Liver (tissue), 9 donors: Measurements from ENCODE around the gene KIF4B. TPM values are rescaled to one million over a fixed set of nuclear protein-coding genes. Genes with fewer than 3 reads are reported as not detected.

Experiments used
- DNase-seq: peaks from one replicate; pipeline ENCODE4 v3.0.0-alpha.2; 2017; ENCODE audit warnings: low spot score
- H3K27ac ChIP-seq, 2 donors: one replicate each; pipeline ENCODE4 v1.7.0; 2013; ENCODE audit warnings: inconsistent platforms in 2 of 2, low read length in 2 of 2, control low read depth in 1 of 2, low read depth in 1 of 2, mild to moderate bottlenecking in 1 of 2
- H3K27me3 ChIP-seq, 4 donors: one replicate each; pipeline versions ENCODE4 v1.6.1 to v1.7.0; 2013; ENCODE audit warnings: low read length in 3 of 4, inconsistent platforms in 1 of 4, mild to moderate bottlenecking in 1 of 4, moderate library complexity in 1 of 4; ENCODE audit not compliant: control insufficient read depth in 4 of 4, insufficient read depth in 4 of 4
- H3K36me3 ChIP-seq, 4 donors: one replicate each; pipeline versions ENCODE4 v1.6.1 to v1.7.0; 2013; ENCODE audit warnings: low read length in 3 of 4, mild to moderate bottlenecking in 3 of 4, low read depth in 1 of 4, moderate library complexity in 1 of 4; ENCODE audit not compliant: control insufficient read depth in 4 of 4, insufficient read depth in 3 of 4
- H3K4me1 ChIP-seq, 4 donors: one replicate each; pipeline versions ENCODE4 v1.6.1 to v1.7.0; 2013; ENCODE audit warnings: low read length in 3 of 4, mild to moderate bottlenecking in 3 of 4, moderate library complexity in 1 of 4; ENCODE audit not compliant: control insufficient read depth in 4 of 4, insufficient read depth in 4 of 4
- H3K4me3 ChIP-seq, 3 donors: one replicate each; pipeline versions ENCODE4 v1.6.1 to v1.7.0; 2013; ENCODE audit warnings: low read length in 3 of 3, control low read depth in 1 of 3, low read depth in 1 of 3, mild to moderate bottlenecking in 1 of 3
- H3K9ac ChIP-seq, 2 donors: one replicate each; pipeline ENCODE4 v1.7.0; 2013; ENCODE audit warnings: low read length in 2 of 2, mild to moderate bottlenecking in 2 of 2, moderate library complexity in 2 of 2, control low read depth in 1 of 2, low read depth in 1 of 2
- H3K9me3 ChIP-seq, 4 donors: one replicate each; pipeline versions ENCODE4 v1.6.1 to v1.7.0; 2013; ENCODE audit warnings: low read length in 3 of 4; ENCODE audit not compliant: control insufficient read depth in 4 of 4
- ATF3 ChIP-seq: IDR thresholded peaks from 2 replicates; pipeline ENCODE4 v1.6.1; 2016; ENCODE audit warnings: antibody characterized with exemption
- CTCF ChIP-seq: fragments of 150-350 bp; IDR thresholded peaks from 2 replicates; pipeline ENCODE4 v1.5.1; 2017; ENCODE audit warnings: improper control_type of control experiment, low read depth, low read length; ENCODE audit not compliant: missing input control
- EGR1 ChIP-seq, 2 donors: IDR thresholded peaks; 2 replicates each; pipeline ENCODE4 v1.6.1; 2016 to 2018; ENCODE audit warnings: antibody characterized with exemption in 2 of 2, low read depth in 2 of 2
- FOXA1 ChIP-seq: IDR thresholded peaks from 2 replicates; pipeline ENCODE4 v1.6.1; 2016; ENCODE audit warnings: antibody characterized with exemption
- GABPA ChIP-seq, 2 donors: IDR thresholded peaks in 1 of 2; conservative IDR thresholded peaks in 1 of 2; 2 replicates each; pipeline ENCODE4 v1.6.1; 2016; ENCODE audit warnings: antibody characterized with exemption in 2 of 2, mild to moderate bottlenecking in 1 of 2, moderate library complexity in 1 of 2
- HNF4A ChIP-seq, 2 donors: conservative IDR thresholded peaks; 2 replicates each; pipeline ENCODE4 v1.6.1; 2016; ENCODE audit warnings: antibody characterized with exemption in 2 of 2, mild to moderate bottlenecking in 2 of 2
- HNF4G ChIP-seq: IDR thresholded peaks from 2 replicates; pipeline ENCODE4 v1.6.1; 2016; ENCODE audit warnings: antibody characterized with exemption
- JUND ChIP-seq, 2 donors: IDR thresholded peaks; 2 replicates each; pipeline ENCODE4 v1.6.1; 2016; ENCODE audit warnings: antibody characterized with exemption in 2 of 2
- MAX ChIP-seq: IDR thresholded peaks from 2 replicates; pipeline ENCODE4 v1.6.1; 2016; ENCODE audit warnings: antibody characterized with exemption
- NR2F2 ChIP-seq: IDR thresholded peaks from 2 replicates; pipeline ENCODE4 v1.6.1; 2016; ENCODE audit warnings: antibody characterized with exemption
- RAD21 ChIP-seq, 2 donors: IDR thresholded peaks; 2 replicates each; pipeline ENCODE4 v1.6.1; 2016; ENCODE audit warnings: antibody characterized with exemption in 2 of 2, mild to moderate bottlenecking in 2 of 2
- RXRA ChIP-seq, 2 donors: IDR thresholded peaks; 2 replicates each; pipeline ENCODE4 v1.6.1; 2017 to 2018; ENCODE audit warnings: antibody characterized with exemption in 2 of 2, mild to moderate bottlenecking in 1 of 2
- TAF1 ChIP-seq: conservative IDR thresholded peaks from 2 replicates; pipeline ENCODE4 v1.6.1; 2016; ENCODE audit warnings: antibody characterized with exemption, mild to moderate bottlenecking
- YY1 ChIP-seq: IDR thresholded peaks from 2 replicates; pipeline ENCODE4 v1.6.1; 2016; ENCODE audit warnings: antibody characterized with exemption, mild to moderate bottlenecking
- polyA plus RNA-seq, 2 donors: library from polyadenylated mRNA; stranded (reverse) in 1 of 2; unstranded in 1 of 2; fragments of 200-250 nt in 1 of 2; fragments of >200 nt in 1 of 2; fragmentation: Nextera tagmentation in 1 of 2; extraction: Ambion mirVana in 1 of 2; gene quantifications; one replicate each; pipeline versions ENCODE4 v1.2.1 to v1.2.3, GENCODE V29; 2013 to 2015
- total RNA-seq, 2 donors: library from RNA; depleted of rRNA; stranded (reverse); fragments of >200 nt; gene quantifications; one replicate each; pipeline ENCODE4 v1.2.3, GENCODE V29; 2014
- TF ChIP-seq, protein P1 (sequence below): IDR thresholded peaks from 2 replicates; pipeline ENCODE4 v1.6.1; 2016; ENCODE audit warnings: antibody characterized with exemption, mild to moderate bottlenecking
- TF ChIP-seq, protein P2 (sequence below): IDR thresholded peaks from 2 replicates; pipeline ENCODE4 v1.6.1; 2016; ENCODE audit warnings: antibody characterized with exemption
- donor health status: healthy.
- donor health status: healthy.
- donor health status: healthy.
- donor health status: healthy.
- donor health status: healthy.

The KIF4B gene
- total and polyA plus RNA-seq, 4 donors, result 0.05 to 0.17 TPM; not detected in 2

- TF ChIP-seq, protein P1, sequence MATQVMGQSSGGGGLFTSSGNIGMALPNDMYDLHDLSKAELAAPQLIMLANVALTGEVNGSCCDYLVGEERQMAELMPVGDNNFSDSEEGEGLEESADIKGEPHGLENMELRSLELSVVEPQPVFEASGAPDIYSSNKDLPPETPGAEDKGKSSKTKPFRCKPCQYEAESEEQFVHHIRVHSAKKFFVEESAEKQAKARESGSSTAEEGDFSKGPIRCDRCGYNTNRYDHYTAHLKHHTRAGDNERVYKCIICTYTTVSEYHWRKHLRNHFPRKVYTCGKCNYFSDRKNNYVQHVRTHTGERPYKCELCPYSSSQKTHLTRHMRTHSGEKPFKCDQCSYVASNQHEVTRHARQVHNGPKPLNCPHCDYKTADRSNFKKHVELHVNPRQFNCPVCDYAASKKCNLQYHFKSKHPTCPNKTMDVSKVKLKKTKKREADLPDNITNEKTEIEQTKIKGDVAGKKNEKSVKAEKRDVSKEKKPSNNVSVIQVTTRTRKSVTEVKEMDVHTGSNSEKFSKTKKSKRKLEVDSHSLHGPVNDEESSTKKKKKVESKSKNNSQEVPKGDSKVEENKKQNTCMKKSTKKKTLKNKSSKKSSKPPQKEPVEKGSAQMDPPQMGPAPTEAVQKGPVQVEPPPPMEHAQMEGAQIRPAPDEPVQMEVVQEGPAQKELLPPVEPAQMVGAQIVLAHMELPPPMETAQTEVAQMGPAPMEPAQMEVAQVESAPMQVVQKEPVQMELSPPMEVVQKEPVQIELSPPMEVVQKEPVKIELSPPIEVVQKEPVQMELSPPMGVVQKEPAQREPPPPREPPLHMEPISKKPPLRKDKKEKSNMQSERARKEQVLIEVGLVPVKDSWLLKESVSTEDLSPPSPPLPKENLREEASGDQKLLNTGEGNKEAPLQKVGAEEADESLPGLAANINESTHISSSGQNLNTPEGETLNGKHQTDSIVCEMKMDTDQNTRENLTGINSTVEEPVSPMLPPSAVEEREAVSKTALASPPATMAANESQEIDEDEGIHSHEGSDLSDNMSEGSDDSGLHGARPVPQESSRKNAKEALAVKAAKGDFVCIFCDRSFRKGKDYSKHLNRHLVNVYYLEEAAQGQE, result no peak
- no peak for TF ChIP-seq NR2F2
- no peak for TF ChIP-seq RAD21 (IDR thresholded peaks at IDR 0.05)
- TF ChIP-seq JUND (IDR thresholded peaks at IDR 0.05), result no peak
- no peak for TF ChIP-seq EGR1 (IDR thresholded peaks at IDR 0.05; ENCODE audit: low read depth in 2 of 2)
- TF ChIP-seq ATF3, result no peak
- TF ChIP-seq, protein P2, sequence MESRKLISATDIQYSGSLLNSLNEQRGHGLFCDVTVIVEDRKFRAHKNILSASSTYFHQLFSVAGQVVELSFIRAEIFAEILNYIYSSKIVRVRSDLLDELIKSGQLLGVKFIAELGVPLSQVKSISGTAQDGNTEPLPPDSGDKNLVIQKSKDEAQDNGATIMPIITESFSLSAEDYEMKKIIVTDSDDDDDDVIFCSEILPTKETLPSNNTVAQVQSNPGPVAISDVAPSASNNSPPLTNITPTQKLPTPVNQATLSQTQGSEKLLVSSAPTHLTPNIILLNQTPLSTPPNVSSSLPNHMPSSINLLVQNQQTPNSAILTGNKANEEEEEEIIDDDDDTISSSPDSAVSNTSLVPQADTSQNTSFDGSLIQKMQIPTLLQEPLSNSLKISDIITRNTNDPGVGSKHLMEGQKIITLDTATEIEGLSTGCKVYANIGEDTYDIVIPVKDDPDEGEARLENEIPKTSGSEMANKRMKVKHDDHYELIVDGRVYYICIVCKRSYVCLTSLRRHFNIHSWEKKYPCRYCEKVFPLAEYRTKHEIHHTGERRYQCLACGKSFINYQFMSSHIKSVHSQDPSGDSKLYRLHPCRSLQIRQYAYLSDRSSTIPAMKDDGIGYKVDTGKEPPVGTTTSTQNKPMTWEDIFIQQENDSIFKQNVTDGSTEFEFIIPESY, result no peak
- TF ChIP-seq HNF4G, result no peak
- no peak for TF ChIP-seq FOXA1
- no peak for TF ChIP-seq YY1
Observed at GRCh38 chr5:155040984-155041653, 27.6 kb downstream of the KIF4B start (continued).

- no peak for DNase-seq
- no peak for TF ChIP-seq GABPA (IDR thresholded peaks at IDR 0.05 in 1 of 2, conservative IDR thresholded peaks at IDR 0.05 in 1 of 2)
- no peak for TF ChIP-seq RXRA (IDR thresholded peaks at IDR 0.05)
- no peak for TF ChIP-seq ATF3
- TF ChIP-seq, protein P1, result no peak
- TF ChIP-seq RAD21 (IDR thresholded peaks at IDR 0.05), result no peak
- TF ChIP-seq TAF1, result no peak
- TF ChIP-seq, protein P2, result no peak
- TF ChIP-seq CTCF, result no peak
- no peak for TF ChIP-seq HNF4G
- TF ChIP-seq EGR1 (IDR thresholded peaks at IDR 0.05; ENCODE audit: low read depth in 2 of 2), result no peak
- no peak for TF ChIP-seq NR2F2
- no peak for TF ChIP-seq MAX
- no peak for TF ChIP-seq HNF4A (conservative IDR thresholded peaks at IDR 0.05)
- H3K4me3 ChIP-seq, result no peak overlapping the region
Observed at GRCh38 chr5:155044591-155044990, 31.0 kb downstream of the KIF4B start.

More at GRCh38 chr5:155044591-155044990, 31.0 kb downstream of the KIF4B start:
- Histone ChIP-seq H3K4me1 (peaks cover 0 to 2% (median 0%) of the 10 kb centered on the region in 4 donors), H3K27me3 (no peaks in the 10 kb centered on the region), H3K9ac (no peak overlapping the region), H3K27ac (no peak overlapping the region), H3K36me3 (no peaks in the 10 kb centered on the region), H3K9me3 (no peaks in the 10 kb centered on the region)
